Occipital lobe (tissue), 2 donors: ENCODE results near the gene ENAM. TPM values are rescaled to one million over a fixed set of nuclear protein-coding genes. Genes with fewer than 3 reads are reported as not detected.
"Not testable (repeated sequence)": the region's sequence is repeated elsewhere in the genome, so short reads cannot be mapped to it uniquely, and the experiment has no call there.

ENCODE experiments used
- DNase-seq: peaks from one replicate; lab custom pipeline; 2025; lab: John Stamatoyannopoulos, UW
- total RNA-seq: library from RNA; depleted of rRNA; stranded (reverse); fragments of >200 nt; gene quantifications from one replicate; pipeline ENCODE4 v1.2.3, GENCODE V29; 2014

Gene ENAM
- total RNA-seq, 1 donor from 2014 or later: not detected

- no peak for DNase-seq
These were observed 1.0 kb downstream of the ENAM start for GRCh38 chr4:70629469-70630090.

GRCh38 chr4:70630162-70630561, 1.6 kb downstream of the ENAM start:
- no peak for DNase-seq

- DNase-seq: no peak
These were observed 3.5 kb downstream of the ENAM start for GRCh38 chr4:70632028-70632427.

GRCh38 chr4:70634482-70634881, 5.9 kb downstream of the ENAM start:
- no peak for DNase-seq

GRCh38 chr4:70637239-70637913, 8.8 kb downstream of the ENAM start:
- no peak for DNase-seq

GRCh38 chr4:70640192-70640591, 11.6 kb downstream of the ENAM start:
- DNase-seq: no peak

- not testable (repeated sequence) for DNase-seq
These were observed 22.2 kb downstream of the ENAM start for GRCh38 chr4:70650741-70651140.

- DNase-seq: no peak
These were observed 23.4 kb downstream of the ENAM start for GRCh38 chr4:70651864-70652506.

- DNase-seq: no peak
These were observed 26.1 kb downstream of the ENAM start for GRCh38 chr4:70654605-70655011.

GRCh38 chr4:70657326-70657725, 28.8 kb downstream of the ENAM start:
- no peak for DNase-seq

GRCh38 chr4:70658418-70658817, 29.9 kb downstream of the ENAM start:
- DNase-seq: no peak

GRCh38 chr4:70660106-70660505, 31.6 kb downstream of the ENAM start:
- no peak for DNase-seq

- DNase-seq: not testable (repeated sequence)
These were observed 32.9 kb downstream of the ENAM start for GRCh38 chr4:70661309-70661922.

- DNase-seq: no peak
These were observed 37.8 kb downstream of the ENAM start, which contains the start of gene JCHAIN for GRCh38 chr4:70666369-70666768. JCHAIN (minus strand) TSS chr4:70666508; CDS start chr4:70666490, 18 bp downstream.

GRCh38 chr4:70667740-70668535, 39.4 kb downstream of the ENAM start:
- no peak for DNase-seq

GRCh38 chr4:70670332-70671014, 41.9 kb downstream of the ENAM start:
- no peak for DNase-seq

GRCh38 chr4:70671091-70671490, 42.5 kb downstream of the ENAM start:
- DNase-seq: no peak

GRCh38 chr4:70674191-70674590, 45.6 kb downstream of the ENAM start:
- DNase-seq: no peak

GRCh38 chr4:70674731-70675130, 46.2 kb downstream of the ENAM start:
- DNase-seq: no peak

GRCh38 chr4:70676554-70677090, 48.1 kb downstream of the ENAM start:
- DNase-seq: no peak
